Hair follicular keratinocyte (primary cell): ENCODE measurements around the gene G6PC2. TPM values are rescaled to one million over a fixed set of nuclear protein-coding genes. Genes with fewer than 3 reads are reported as not detected.

Experiments
- total RNA-seq: library from RNA; depleted of rRNA; stranded (reverse); fragments of >200 nt; gene quantifications from 2 replicates; pipeline ENCODE4 v1.2.3, GENCODE V29; 2015

The G6PC2 gene, protein sequence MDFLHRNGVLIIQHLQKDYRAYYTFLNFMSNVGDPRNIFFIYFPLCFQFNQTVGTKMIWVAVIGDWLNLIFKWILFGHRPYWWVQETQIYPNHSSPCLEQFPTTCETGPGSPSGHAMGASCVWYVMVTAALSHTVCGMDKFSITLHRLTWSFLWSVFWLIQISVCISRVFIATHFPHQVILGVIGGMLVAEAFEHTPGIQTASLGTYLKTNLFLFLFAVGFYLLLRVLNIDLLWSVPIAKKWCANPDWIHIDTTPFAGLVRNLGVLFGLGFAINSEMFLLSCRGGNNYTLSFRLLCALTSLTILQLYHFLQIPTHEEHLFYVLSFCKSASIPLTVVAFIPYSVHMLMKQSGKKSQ
- total RNA-seq: not detected in 2 replicates

GRCh38 chr2:168901003-168901402 lies at the start of gene G6PC2:
G6PC2 (plus strand) TSS chr2:168901291; CDS start chr2:168901332, 41 bp downstream.

GRCh38 chr2:168890006-168890782 lies 10.9 kb upstream of the G6PC2 start, which contains the start of gene SPC25:
SPC25 (minus strand) TSS chr2:168890430; CDS start chr2:168889519, 911 bp downstream.

Other genes with a start within 250 kb of the G6PC2 start
- not detected in 2 replicates for gene NOSTRIN, start 98.7 kb upstream of the G6PC2 start, total RNA-seq
- 2.0 and 8.8 TPM in 2 replicates for gene SPC25, start 10.9 kb upstream of the G6PC2 start, total RNA-seq
- gene ABCB11, start 130.0 kb downstream of the G6PC2 start, total RNA-seq: not detected in 2 replicates
- gene DHRS9, start 168.3 kb downstream of the G6PC2 start, total RNA-seq: not detected in 2 replicates